T-helper 1 cell treated with Interleukin-12 subunit alpha and Interleukin-12 subunit beta and Interleukin-4 antibody, amounts not matched to agents 30 ng/mL and 1 ng/mL, for 36 hours (primary cell): Measurements from ENCODE around the gene RGS3. TPM values are rescaled to one million over a fixed set of nuclear protein-coding genes. Genes with fewer than 3 reads are reported as not detected.

Experiments used
- intact Hi-C: fragments of 100-400 bp; cut with micrococcal nuclease; formaldehyde crosslinking; loops from one replicate; pipeline ENCODE4 v1.15.1; 2024
- total RNA-seq: library from RNA; stranded (reverse); gene quantifications from 2 replicates; pipeline ENCODE4 v1.2.3, GENCODE V29; 2022

RGS3 gene
- total RNA-seq, 1 donor from 2014 or later = 35.9 TPM

DNA sequence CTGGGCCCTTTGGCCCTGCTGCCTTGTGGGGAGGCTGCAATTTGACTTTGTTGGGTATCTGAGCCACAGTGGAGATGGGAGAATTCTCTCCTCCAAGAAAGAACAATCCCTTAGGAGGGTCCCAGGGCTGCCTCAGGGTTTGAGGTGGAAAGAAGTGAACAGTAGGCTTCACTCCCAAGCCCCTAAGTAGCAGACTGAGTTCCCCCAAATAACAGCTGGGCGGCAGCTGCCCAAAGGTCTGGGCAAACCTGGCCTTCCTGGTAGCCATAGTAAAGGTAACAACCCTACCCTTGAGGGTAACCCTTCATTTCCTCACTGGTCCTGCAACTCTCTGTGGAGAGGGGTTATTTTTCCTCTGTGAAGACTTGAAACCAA is 746 bp downstream of the RGS3 start:
- intact Hi-C loops = no loop called here

DNA sequence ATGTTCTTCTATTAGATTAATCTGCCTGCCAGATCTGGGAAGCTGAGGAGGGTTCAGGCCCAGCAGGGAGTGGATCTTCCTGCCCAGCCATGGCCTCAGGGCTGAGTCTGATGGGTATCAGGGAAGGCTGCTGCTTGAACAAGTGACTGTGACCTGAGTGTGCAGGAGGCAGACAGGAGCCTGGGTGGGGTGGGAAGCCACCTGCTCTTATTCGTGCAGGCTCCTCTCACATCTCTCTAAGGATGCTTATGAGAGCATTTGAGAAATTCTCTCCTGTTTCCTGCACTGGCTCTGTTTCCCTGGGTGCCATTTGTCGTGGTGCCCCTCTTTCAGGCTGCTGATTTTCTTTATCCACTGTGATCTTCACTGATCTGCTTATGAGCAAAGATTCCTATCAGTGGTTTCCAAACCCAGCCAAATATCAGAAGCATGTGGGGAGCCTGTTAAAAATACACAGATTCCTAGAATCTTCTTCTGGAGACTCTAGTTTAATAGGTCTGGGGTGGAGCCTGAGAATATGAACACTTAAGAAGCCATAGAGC is 2.1 kb downstream of the RGS3 start:
- intact Hi-C loops = no loop called here

DNA sequence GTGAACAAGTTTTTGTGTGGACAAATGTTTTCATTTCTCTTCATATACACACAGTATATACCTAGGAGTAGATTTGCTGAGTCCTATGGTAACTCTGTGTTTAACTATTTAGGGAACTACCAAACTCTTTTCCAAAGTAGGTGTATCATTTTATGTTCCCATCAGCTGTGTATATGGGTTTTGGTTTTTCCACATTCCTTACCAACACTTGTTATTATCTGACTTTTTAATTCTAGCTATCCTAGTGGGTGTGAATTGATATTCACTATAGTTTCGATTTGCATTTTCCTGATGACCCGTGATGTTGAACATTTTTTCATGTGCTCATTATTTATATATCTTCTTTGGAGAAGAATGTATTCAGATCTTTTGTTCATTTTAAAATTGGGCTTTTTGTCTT is 3.7 kb downstream of the RGS3 start:
- intact Hi-C loops = no loop called here

DNA sequence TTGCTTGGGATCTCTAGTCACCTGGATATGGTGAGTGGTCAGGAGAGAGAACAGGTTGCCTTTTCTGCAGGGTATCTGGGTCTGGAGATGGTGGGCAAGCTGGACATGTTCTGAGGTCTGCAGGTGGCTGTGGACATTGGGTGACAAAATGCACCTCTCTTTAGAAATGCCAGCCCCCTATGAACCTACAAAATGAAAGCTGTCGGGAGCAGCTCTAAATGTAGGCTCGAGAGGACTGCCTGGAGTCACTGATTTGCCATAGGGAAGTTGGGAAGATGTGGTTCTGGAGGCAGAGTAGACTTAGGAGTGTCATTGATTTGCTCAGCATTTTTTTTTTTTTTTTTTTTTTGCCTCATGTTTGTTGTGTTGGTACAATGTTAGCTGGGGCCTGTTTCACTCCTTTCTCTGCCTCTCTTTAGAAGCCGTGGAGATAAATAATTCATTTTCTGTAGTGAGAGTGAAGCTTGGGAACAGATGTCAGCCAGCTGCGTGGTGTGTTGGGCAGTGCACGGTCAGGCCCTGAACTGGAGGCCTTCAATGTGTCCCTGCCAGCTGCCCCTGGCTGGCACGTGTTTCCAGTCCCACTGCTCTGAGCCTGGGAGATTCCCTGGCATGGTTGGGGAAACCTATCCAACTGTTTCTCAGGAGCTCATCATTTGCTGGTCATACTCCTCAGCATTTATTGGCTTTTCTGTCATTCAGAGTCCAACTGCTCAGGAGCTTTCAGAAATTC is 5.4 kb downstream of the RGS3 start:
- intact Hi-C loops = no loop called here

- intact Hi-C loops = no loop called here
These were observed 7.6 kb downstream of the RGS3 start for GRCh38 chr9:113471143-113471542.

DNA sequence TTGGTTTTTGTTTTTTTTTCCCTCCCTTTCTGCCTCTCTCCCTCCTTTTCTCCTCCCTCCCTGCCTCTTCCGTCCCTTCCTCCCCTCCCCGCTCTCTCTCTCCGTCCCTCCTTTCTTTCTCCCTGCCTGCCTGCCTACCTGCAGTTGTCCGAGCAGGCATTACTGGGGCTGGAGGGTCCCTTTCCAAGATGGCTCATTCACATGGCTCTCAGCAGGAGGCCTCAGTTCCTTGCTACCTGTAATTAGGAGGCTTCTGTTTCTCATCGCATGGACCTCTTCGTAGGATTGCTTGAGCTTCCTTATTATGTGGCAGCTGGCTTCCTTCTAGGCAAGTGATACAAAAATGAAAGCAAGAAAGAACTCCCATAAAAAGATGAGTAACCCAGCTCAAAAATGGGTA is 8.0 kb downstream of the RGS3 start:
- intact Hi-C loops = no loop called here

DNA sequence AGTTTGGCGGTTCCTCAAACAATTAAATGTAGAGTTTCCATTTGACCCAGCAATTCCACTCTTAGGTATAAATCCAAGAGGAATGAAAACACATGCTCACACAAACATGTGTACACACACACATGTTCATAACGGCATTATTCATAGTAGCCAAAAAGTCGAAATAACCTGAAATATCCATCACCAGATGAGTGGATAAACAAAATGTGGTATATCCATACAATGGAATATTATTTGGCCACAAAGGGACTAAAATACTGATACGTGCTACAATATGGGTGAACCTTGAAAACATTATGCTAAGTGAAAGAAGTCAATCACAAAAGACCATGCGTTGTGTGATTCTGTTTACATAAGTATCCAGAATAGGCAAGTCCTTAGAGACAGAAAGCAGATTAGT is 8.7 kb downstream of the RGS3 start:
- intact Hi-C loops = no loop called here

DNA sequence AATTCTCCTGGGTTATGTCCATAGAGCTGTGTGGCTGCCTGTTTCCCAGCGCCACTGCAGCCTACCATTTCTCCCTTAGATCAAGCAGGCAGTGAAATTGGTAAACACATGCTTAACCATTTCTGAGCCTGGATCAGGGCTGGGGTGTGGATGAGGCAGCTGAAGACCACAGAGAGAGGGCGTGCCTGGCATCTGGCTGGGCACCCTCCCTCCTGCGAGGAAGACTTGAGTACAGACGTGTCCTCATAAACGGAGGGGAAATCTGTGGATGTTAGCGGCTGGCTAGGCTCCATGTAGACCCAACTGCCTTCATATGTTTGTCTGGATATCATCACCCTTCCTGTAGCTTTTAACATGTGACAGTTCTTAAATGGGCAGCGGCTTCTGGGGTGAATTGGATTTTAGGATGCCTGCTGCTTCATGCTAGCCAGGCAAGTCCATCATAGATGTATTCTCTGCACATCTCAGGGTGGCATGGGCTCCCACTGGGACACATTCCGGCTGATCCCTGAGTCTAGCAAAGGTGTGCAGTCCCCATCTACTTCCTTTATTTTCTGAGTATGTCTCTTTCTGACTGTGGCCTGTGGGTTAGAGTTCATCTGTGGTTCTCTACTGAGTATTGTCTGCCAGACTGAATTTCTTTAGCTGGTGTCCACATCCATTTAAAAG is 11.0 kb downstream of the RGS3 start:
- intact Hi-C loops = no loop called here

DNA sequence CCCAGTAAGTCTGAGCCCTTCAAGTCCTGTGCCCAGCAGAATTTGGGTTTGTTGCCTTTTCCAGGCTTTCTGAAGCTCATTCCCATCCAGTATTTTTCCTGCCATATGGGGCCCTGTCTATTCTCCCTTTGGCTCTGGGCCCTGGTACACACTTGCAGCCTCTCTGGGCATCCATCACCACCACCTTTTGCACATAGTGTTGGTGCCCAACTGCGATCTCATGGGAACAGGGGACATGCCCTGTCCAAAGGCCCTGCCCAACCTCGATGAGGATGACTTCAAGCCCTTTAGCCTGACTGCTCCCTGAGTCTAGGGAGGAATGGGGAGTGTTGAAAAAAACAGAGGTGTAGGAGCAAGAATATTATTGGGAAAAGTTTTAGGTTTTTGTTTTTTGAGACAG is 11.5 kb downstream of the RGS3 start:
- intact Hi-C loops = no loop called here

DNA sequence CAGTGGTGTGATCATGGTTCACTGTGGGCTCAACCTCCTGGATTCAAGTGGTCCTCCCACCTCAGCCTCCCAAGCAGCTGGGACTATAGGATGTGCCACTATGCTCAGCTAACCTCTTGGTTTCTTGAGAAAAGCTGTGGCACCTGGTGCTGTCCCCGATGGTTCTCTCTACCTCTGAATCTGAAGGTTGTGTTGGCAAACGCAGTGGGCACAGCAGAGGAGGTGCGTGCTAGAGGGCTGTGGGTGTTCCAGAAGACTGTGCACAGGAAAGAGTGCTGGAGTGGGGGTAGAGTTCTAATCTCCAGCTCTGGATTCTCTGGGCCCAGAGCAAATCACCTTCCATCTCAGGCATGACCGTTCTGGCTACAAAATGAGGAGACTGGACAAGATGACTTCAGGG is 12.5 kb downstream of the RGS3 start:
- intact Hi-C loops = no loop called here

DNA sequence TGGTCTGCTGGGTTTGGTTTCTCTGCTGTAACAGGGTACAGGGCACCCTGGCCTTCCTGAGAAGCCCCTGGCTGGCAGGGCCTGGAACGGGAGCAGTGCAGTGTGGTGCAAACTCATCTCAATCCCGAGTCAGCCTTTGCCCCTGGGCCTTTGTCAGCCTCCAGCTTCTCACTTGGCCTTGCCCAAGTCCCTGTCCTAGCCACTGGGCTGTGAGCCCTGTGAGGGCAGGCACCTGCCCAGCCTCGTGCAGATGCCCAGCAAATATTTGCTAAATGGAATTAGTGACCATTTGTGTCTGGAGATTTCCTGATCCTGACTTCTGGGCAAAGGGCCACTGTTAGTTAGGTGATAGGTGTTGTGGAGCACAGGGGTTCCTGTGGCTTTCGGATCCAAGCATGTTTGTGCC is 13.0 kb downstream of the RGS3 start:
- intact Hi-C loops = no loop called here

- intact Hi-C loops = no loop called here
These were observed 13.5 kb downstream of the RGS3 start for GRCh38 chr9:113477058-113477457.

DNA sequence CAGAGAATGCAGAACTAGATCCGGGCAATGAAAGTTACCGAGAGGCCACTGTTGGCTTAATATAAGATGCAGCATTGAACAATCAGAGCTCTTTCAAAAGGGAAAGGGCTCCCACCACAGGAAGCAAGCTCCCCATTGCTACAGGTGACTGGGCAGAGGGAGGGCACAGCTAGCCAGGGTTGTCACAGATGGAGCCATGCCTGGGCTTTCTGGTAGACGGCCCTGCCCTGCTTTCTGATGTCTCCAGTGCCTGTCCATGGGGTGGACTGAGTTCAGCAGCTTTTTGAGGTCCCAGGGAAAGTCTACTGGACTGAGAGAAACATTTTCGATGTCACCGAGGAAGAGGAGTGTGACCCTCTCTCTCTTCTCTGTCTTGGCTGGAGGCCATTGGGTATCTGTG is 14.1 kb downstream of the RGS3 start:
- intact Hi-C loops = no loop called here

DNA sequence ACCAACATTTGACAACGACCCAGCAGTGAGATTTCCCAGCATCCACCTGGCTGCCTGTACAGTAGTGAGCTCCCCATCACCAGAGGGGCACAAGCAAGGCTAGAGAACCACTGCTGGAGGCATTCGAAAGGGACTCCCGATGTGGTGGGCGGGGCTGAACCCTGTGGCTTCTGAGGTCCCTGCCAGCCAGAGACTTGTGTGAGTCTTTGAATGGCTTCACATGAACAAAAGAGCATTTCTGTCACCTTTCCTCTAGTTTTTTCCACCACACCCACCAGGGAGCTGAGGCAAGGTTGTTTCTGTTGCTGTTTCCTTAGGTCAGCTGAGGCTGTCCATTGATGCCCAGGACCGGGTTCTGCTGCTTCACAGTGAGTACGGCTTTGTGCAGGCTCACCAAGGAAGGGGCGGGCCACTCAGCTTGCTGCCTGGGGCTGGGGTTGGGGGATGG is 15.7 kb downstream of the RGS3 start:
- intact Hi-C loops = no loop called here

- intact Hi-C loops = no loop called here
These were observed 17.1 kb downstream of the RGS3 start for GRCh38 chr9:113480612-113481011.

GRCh38 chr9:113481176-113481787 is 17.8 kb downstream of the RGS3 start:
- intact Hi-C loops = no loop called here

DNA sequence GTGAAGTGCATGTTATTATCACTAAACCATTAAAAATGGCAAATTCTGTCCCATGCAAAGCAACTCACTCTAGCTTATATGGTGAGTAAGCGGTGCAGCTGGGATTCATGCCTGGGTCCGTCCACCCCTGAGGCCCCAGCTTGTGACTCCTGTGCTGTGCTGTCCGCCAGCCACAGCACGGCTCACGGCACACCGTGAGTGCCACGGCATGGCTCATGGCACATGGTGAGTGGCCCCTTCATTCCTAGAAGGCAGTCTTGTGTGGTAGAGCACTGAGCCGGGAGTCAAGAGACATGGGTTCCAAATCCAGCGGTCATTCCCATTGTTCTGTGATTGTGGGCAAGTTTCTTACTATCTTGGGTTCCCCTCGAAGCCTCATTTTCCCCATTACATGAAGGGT is 18.8 kb downstream of the RGS3 start:
- intact Hi-C loops = no loop called here

DNA sequence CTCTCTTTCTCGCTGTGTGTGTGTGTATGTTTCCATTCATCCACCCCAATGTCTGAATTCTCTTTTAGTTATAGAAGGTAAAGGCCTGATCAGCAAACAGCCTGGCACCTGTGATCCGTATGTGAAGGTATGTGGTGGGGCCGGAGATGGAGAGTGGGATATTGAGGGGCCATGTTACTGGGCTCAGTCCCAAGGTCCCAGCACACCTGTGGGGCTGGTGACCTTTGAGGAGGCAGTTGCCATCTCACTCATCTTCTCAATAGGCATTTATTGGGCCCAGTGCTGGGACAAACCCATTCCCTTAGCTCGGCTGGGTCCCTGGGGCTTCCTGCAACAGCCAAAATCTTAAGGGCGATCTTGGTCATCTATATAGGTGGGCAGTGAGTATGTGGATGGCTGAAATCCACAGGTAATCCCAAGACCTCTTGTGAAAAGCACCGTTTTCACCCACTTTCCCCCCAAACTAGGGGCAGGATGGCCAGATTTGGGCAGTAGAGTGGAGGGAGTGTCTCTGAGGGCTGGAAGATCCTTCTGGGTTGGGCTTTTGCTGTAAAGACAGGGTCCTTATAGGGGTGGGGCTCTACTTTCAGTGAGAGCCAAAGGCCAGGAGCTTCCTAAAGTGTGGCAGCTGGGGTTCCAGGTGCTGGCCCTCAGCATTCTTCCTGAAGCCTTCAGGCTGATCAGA is 19.6 kb downstream of the RGS3 start:
- intact Hi-C loops = no loop called here

DNA sequence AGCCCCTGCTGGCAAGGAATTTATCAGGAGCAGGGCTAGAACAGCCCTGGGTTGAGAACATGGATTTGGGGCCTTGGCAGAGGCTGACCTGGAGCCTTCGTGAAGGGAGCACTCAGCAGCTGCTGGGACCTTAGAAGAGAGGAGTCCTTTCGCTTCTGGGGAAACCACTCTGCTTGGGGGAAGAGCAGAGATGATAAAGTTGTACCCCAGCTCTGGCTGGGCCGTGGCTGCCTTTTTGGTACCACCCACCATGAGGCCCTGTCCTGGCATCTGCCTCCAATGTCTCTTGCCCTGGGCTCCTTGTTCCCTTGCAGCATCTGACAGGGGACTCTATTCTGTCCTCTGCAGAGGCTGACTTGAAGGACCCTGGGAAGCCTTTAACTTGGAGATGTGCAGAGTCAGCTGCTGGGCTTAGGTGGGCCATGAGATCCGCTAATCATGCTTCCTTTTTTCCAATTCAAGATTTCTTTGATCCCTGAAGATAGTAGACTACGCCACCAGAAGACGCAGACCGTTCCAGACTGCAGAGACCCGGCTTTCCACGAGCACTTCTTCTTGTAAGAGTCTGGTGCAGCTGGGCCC is 20.2 kb downstream of the RGS3 start:
- intact Hi-C loops = no loop called here

GRCh38 chr9:113484258-113484730 is 20.8 kb downstream of the RGS3 start:
- intact Hi-C loops = no loop called here

- intact Hi-C loops = no loop called here
These were observed 22.2 kb downstream of the RGS3 start for GRCh38 chr9:113485761-113486115.
